Activated CD8-positive, alpha-beta memory T cell treated with anti-CD3 and anti-CD28 coated beads, Interleukin-2, amount 50 U/mL, for 48 hours (primary cell): ENCODE data around the gene NGRN.

ENCODE experiments used
- DNase-seq: peaks from one replicate; pipeline ENCODE4 v3.0.0-alpha.2; 2020

The NGRN gene

DNA sequence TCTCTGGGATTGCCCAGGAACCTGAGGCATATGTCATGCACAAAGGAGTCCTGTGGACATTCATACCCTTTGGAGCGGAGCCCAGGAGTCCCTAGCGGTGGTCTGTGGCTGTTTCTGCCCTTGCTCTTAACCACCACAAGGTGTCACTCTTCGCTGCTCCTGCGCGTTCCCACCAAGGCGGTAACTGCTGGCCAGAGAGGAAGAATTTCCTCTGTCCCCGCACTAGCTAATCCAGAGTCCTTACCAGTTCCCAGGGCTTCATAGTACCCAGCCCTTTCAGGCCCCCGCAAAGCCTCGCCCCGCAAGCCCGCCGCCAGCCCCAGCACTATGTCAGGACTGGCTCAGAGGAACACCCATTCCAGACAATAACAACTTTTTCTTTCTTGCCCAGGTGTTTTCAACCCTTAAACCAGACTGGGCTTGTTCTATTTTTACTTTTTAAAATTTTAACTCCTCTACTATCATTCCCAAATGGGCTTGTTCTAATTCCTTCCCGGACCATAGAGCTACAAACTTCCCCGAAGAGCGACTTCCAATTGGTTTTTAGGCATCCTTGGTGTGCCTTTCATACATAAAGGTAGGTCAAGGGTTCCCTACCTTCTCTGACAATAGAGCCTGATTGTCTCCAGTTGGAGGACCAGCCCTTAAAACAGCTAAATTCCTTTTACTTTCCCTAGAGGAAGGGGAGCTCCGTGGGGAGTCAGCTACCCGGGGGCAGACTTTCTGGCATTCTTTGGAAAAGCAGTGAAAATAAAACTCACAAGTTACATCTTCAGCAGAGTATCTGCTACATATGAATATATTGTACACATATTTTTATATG, 54.8 kb downstream of the NGRN start:
- DNase-seq, result peak; percentile 80

DNA sequence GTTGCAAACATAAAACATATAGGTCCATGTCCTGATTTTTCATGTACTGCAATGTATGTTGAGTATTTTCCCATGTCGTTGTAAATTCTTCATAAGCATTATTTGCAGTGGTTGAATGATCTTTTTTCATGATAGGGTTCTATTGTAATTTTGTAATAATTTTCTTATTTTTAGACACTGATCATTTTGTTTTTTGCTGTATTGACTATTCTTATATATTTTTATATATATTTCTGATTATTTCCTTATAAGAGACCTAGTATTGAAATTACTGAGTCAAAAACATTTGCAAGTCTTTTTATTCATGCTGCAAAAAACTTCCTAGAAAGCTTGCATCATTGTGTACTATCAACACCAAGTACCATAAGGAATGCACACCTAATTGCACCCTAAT, 55.4 kb downstream of the NGRN start:
- no peak for DNase-seq
